ENCODE measurements around the gene TEX14. TPM values are rescaled to one million over a fixed set of nuclear protein-coding genes. Genes with fewer than 3 reads are reported as not detected.

The TEX14 gene
- total RNA-seq, 1 donor from 2014 or later = 0.52 TPM

GRCh38 chr17:58528443-58528842, 163.4 kb downstream of the TEX14 start:
- intact Hi-C loops (cut with micrococcal nuclease) = no loop called here

- intact Hi-C loops (cut with micrococcal nuclease) = loop anchor here (1.0 kb wide), 1 partner anchor 10 kb away; no protein-coding TSS in a partner anchor
These were observed 163.9 kb downstream of the TEX14 start for GRCh38 chr17:58527949-58528348.

- intact Hi-C loops (cut with micrococcal nuclease) = loop anchor here (1.0 kb wide), 1 partner anchor 9 kb away; no protein-coding TSS in a partner anchor
These were observed 164.5 kb downstream of the TEX14 start for GRCh38 chr17:58527306-58527705.

GRCh38 chr17:58525239-58525638, 166.6 kb downstream of the TEX14 start:
- intact Hi-C loops (cut with micrococcal nuclease) = no loop called here

- intact Hi-C loops (cut with micrococcal nuclease) = no loop called here
These were observed 170.2 kb downstream of the TEX14 start for GRCh38 chr17:58521680-58522079.

GRCh38 chr17:58520843-58521430, 170.9 kb downstream of the TEX14 start:
- intact Hi-C loops (cut with micrococcal nuclease) = no loop called here

GRCh38 chr17:58517928-58518609, 173.8 kb downstream of the TEX14 start:
- intact Hi-C loops (cut with micrococcal nuclease) = loop anchor here (1.0 to 10.0 kb wide), 17 partner anchors 9 to 1267 kb away; partner anchors contain the start of genes GDPD1, PRR11, RAD51C and RNF43

- intact Hi-C loops (cut with micrococcal nuclease) = loop anchor here (1.0 to 10.0 kb wide), 9 partner anchors 100 to 1267 kb away; partner anchors contain the start of genes GDPD1, RAD51C, RNF43 and SUPT4H1
These were observed 174.4 kb downstream of the TEX14 start for GRCh38 chr17:58517378-58517927.

- intact Hi-C loops (cut with micrococcal nuclease) = loop anchor here (1.0 to 10.0 kb wide), 9 partner anchors 100 to 1268 kb away; partner anchors contain the start of genes GDPD1, RAD51C, RNF43 and SUPT4H1
These were observed 175.0 kb downstream of the TEX14 start for GRCh38 chr17:58516644-58517377.

GRCh38 chr17:58515286-58515685, 176.6 kb downstream of the TEX14 start:
- intact Hi-C loops (cut with micrococcal nuclease) = loop anchor here (5.0 to 10.0 kb wide), 7 partner anchors 98 to 1270 kb away; partner anchors contain the start of genes GDPD1, RAD51C, RNF43 and SUPT4H1

GRCh38 chr17:58514770-58515157, 177.1 kb downstream of the TEX14 start:
- intact Hi-C loops (cut with micrococcal nuclease) = loop anchor here (5.0 to 10.0 kb wide), 7 partner anchors 97 to 1270 kb away; partner anchors contain the start of genes GDPD1, RAD51C, RNF43 and SUPT4H1

GRCh38 chr17:58513965-58514769, 177.7 kb downstream of the TEX14 start, which contains the start of gene MTMR4:
Gene MTMR4 (minus strand): TSS chr17:58514638. CDS start chr17:58514407, 231 bp downstream.
- intact Hi-C loops (cut with micrococcal nuclease) = loop anchor here (10.0 kb wide), 2 partner anchors 821 to 1271 kb away; partner anchors contain the start of gene YPEL2

GRCh38 chr17:58513267-58513964, 178.4 kb downstream of the TEX14 start:
- intact Hi-C loops (cut with micrococcal nuclease) = loop anchor here (10.0 kb wide), 2 partner anchors 821 to 1271 kb away; partner anchors contain the start of gene YPEL2

- intact Hi-C loops (cut with micrococcal nuclease) = loop anchor here (10.0 kb wide), 2 partner anchors 825 to 1275 kb away; partner anchors contain the start of gene YPEL2
These were observed 181.8 kb downstream of the TEX14 start for GRCh38 chr17:58510075-58510474.

- intact Hi-C loops (cut with micrococcal nuclease) = no loop called here
These were observed 183.3 kb downstream of the TEX14 start for GRCh38 chr17:58508341-58509067.

GRCh38 chr17:58507123-58507634, 184.7 kb downstream of the TEX14 start:
- intact Hi-C loops (cut with micrococcal nuclease) = no loop called here

Measured in T-helper 2 cell treated with Interferon-gamma antibody and Interleukin-4, amounts not matched to agents 100 ng/mL and 5 ng/mL, for 36 hours (primary cell).